Measurements from ENCODE around the gene COLEC11.
A peak's percentile ranks its signal among the peaks of the same experiment; 100 is the strongest.

Gene COLEC11

GRCh38 chr2:3630631-3631030, 35.7 kb downstream of the COLEC11 start:
- H3K4me3 ChIP-seq (replicated peaks in 1 of 2; ENCODE audit: low read depth in 2 of 2, low read length in 2 of 2): no peak overlapping the region
- TF ChIP-seq, protein P1, sequence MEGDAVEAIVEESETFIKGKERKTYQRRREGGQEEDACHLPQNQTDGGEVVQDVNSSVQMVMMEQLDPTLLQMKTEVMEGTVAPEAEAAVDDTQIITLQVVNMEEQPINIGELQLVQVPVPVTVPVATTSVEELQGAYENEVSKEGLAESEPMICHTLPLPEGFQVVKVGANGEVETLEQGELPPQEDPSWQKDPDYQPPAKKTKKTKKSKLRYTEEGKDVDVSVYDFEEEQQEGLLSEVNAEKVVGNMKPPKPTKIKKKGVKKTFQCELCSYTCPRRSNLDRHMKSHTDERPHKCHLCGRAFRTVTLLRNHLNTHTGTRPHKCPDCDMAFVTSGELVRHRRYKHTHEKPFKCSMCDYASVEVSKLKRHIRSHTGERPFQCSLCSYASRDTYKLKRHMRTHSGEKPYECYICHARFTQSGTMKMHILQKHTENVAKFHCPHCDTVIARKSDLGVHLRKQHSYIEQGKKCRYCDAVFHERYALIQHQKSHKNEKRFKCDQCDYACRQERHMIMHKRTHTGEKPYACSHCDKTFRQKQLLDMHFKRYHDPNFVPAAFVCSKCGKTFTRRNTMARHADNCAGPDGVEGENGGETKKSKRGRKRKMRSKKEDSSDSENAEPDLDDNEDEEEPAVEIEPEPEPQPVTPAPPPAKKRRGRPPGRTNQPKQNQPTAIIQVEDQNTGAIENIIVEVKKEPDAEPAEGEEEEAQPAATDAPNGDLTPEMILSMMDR (IDR thresholded peaks at IDR 0.05; ENCODE audit: low read depth, low read length): no peak

DNA sequence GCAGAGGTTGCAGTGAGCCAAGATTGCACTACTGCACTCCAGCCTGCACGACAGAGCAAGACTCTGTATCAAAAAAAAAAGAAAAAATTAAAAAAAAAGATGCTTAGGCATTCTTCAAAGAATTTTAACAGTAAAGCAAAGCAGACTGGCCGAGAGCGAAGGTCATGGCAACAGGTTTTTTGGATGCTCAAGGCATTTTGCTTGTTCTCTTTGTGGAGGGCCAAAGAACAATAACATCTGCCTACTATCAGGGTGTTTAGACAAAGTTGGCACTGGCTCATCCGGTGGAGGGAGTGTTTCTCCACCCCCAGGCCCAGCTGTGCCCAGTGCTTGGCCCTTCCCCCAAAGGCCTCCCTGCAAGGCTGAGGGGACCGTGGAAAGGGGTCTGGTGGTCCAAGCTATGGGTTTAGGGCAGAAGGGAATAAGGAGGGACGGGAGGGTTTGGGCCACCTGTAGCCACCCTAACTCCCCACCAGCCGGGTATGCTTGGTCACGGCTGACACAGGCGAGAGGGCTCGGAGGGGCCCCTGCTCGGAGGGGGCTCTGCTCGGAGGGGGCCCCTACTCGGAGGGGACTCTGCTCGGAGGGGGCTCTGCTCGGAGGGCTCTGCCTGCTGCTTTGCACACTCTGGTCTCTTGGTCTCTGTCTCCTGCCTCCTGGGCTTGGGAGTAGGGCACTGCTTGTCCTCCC, 36.4 kb downstream of the COLEC11 start:
- TF ChIP-seq, protein P1 (IDR thresholded peaks at IDR 0.05; ENCODE audit: low read depth, low read length): no peak
- no peak for DNase-seq (ENCODE audit: low read depth in 2 of 2)

More at GRCh38 chr2:3630631-3631030, 35.7 kb downstream of the COLEC11 start:
- DNase-seq (ENCODE audit: low read depth in 2 of 2): no peak

GRCh38 chr2:3631851-3632659, 37.1 kb downstream of the COLEC11 start:
- no peak for DNase-seq (ENCODE audit: low read depth in 2 of 2)
- no peak overlapping the region for H3K4me3 ChIP-seq (replicated peaks in 1 of 2; ENCODE audit: low read depth in 2 of 2, low read length in 2 of 2)

More for the DNA sequence above, 36.4 kb downstream of the COLEC11 start:
- no peak overlapping the region for H3K4me3 ChIP-seq (replicated peaks in 1 of 2; ENCODE audit: low read depth in 2 of 2, low read length in 2 of 2)

GRCh38 chr2:3633089-3633981, 38.4 kb downstream of the COLEC11 start:
- peak; percentile 27 to 47 for DNase-seq (ENCODE audit: low read depth in 2 of 2)
- H3K4me3 ChIP-seq (replicated peaks in 1 of 2; ENCODE audit: low read depth in 2 of 2, low read length in 2 of 2): no peak overlapping the region
- TF ChIP-seq, protein P1 (IDR thresholded peaks at IDR 0.05; ENCODE audit: low read depth, low read length): no peak

More at GRCh38 chr2:3631851-3632659, 37.1 kb downstream of the COLEC11 start:
- TF ChIP-seq, protein P1 (IDR thresholded peaks at IDR 0.05; ENCODE audit: low read depth, low read length): no peak

DNA sequence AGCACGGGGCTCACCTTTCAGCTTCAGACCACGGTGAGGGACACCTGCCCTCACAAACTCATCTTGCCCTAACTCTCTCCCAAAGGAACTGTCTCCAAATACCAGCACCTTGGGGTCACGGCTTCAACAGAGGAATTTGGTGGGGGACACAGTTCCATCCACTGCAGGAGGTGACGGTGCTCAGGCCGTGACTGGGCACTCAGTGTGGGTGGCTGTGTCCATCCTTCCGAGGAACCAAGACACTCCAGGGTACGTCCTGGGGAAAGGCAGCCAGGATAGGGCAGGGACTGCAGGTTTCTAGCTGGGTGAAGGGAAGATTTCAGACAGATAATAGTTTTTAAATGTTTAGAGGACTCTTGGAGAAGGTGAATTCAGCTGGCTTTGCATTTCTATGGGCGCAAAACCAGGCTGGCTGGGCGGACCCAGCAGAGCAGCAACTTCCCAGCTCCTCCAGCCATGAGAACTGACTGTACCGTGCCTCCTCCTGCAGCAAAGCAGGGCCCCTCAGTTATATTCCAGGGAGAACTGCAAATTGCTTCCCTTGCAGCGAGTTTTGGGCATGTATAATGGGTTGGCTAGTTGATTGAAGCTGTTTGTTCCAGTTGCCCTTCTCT, 39.2 kb downstream of the COLEC11 start:
- no peak for DNase-seq (ENCODE audit: low read depth in 2 of 2)
- TF ChIP-seq, protein P1 (IDR thresholded peaks at IDR 0.05; ENCODE audit: low read depth, low read length): no peak

GRCh38 chr2:3634596-3635121, 39.7 kb downstream of the COLEC11 start:
- no peak overlapping the region for H3K4me3 ChIP-seq (replicated peaks in 1 of 2; ENCODE audit: low read depth in 2 of 2, low read length in 2 of 2)
- no peak for DNase-seq (ENCODE audit: low read depth in 2 of 2)
- TF ChIP-seq, protein P1 (IDR thresholded peaks at IDR 0.05; ENCODE audit: low read depth, low read length): no peak

More for the DNA sequence above, 39.2 kb downstream of the COLEC11 start:
- H3K4me3 ChIP-seq (replicated peaks in 1 of 2; ENCODE audit: low read depth in 2 of 2, low read length in 2 of 2): no peak overlapping the region

Data from cardiac fibroblast (primary cell).